ENCODE data around the gene CAMK2G.

GRCh38 chr10:73856261-73856660 lies 18.1 kb downstream of the CAMK2G start:
- TF ChIP-seq CTCF (IDR thresholded peaks at IDR 0.05) = no peak
- no peak for TF ChIP-seq POLR2AphosphoS5 (IDR thresholded peaks at IDR 0.05)
- no peak for TF ChIP-seq POLR2A (IDR thresholded peaks at IDR 0.05)
- no peak for TF ChIP-seq EP300 (IDR thresholded peaks at IDR 0.05; ENCODE audit: low read depth)
